Keratinocyte (primary cell): ENCODE results near the gene DNAJC11. TPM values are rescaled to one million over a fixed set of nuclear protein-coding genes. Genes with fewer than 3 reads are reported as not detected.
"Not testable (repeated sequence)": the region's sequence is repeated elsewhere in the genome, so short reads cannot be mapped to it uniquely, and the experiment has no call there.

Experiments used
- DNase-seq: peaks from one replicate; pipeline ENCODE4 v3.0.0-alpha.2; 2011; ENCODE audit warnings: low read depth, missing footprints, low spot score
- FAIRE-seq: peaks from 2 replicates; lab custom pipeline; 2011; peaks lifted over from hg19 to GRCh38; lab: Jason Lieb, UNC
- H2AFZ ChIP-seq: 2 replicates; pipeline ENCODE4 v1.6.0; 2012; ENCODE audit warnings: low read length, control low read depth, inconsistent platforms; ENCODE audit not compliant: control insufficient read depth
- H3K27ac ChIP-seq: 2 replicates; pipeline ENCODE4 v1.5.1; 2011; ENCODE audit warnings: low read length; ENCODE audit not compliant: control insufficient read depth, insufficient read depth
- H3K27me3 ChIP-seq: 3 replicates; pipeline ENCODE4 v1.6.0; 2011; ENCODE audit warnings: low read length; ENCODE audit not compliant: control insufficient read depth, insufficient read depth; ENCODE audit errors: extremely low read depth
- H3K36me3 ChIP-seq, 2 experiments: 2 replicates in 1 of 2; 3 replicates in 1 of 2; pipeline ENCODE4 v1.5.1; 2011; ENCODE audit warnings: low read length in 2 of 2, mild to moderate bottlenecking in 1 of 2; ENCODE audit not compliant: control insufficient read depth in 2 of 2, insufficient read depth in 2 of 2; ENCODE audit errors: extremely low read depth in 1 of 2
- H3K4me1 ChIP-seq: 3 replicates; pipeline ENCODE4 v1.5.1; 2011; ENCODE audit warnings: low read length; ENCODE audit not compliant: control insufficient read depth, insufficient read depth; ENCODE audit errors: extremely low read depth
- H3K4me2 ChIP-seq: 3 replicates; pipeline ENCODE4 v1.6.0; 2011; ENCODE audit warnings: low read depth, low read length; ENCODE audit not compliant: control insufficient read depth, insufficient read depth; ENCODE audit errors: extremely low read depth
- H3K4me3 ChIP-seq, 3 experiments: fragments of 200-600 bp in 1 of 3; sonication (generic) in 1 of 3; 2 replicates in 2 of 3; 3 replicates in 1 of 3; pipeline ENCODE4 v1.5.1; 2011 to 2016; ENCODE audit warnings: low read length in 3 of 3, mild to moderate bottlenecking in 3 of 3, control low read depth in 2 of 3, inconsistent platforms in 1 of 3, low read depth in 1 of 3, mixed read lengths in 1 of 3, mixed run types in 1 of 3, moderate library complexity in 1 of 3; ENCODE audit not compliant: control insufficient read depth in 2 of 3, insufficient read depth in 2 of 3; ENCODE audit errors: extremely low read depth in 1 of 3
- H3K79me2 ChIP-seq: 2 replicates; pipeline ENCODE4 v1.6.0; 2012; ENCODE audit warnings: low read length; ENCODE audit not compliant: control insufficient read depth, insufficient read depth
- H3K9ac ChIP-seq: 3 replicates; pipeline ENCODE4 v1.6.0; 2011; ENCODE audit warnings: low read length; ENCODE audit not compliant: control insufficient read depth, insufficient read depth; ENCODE audit errors: extremely low read depth
- H3K9me1 ChIP-seq: 3 replicates; pipeline ENCODE4 v1.6.0; 2011; ENCODE audit warnings: low read length; ENCODE audit not compliant: control insufficient read depth, insufficient read depth; ENCODE audit errors: extremely low read depth
- H3K9me3 ChIP-seq: 2 replicates; pipeline ENCODE4 v1.5.1; 2012; ENCODE audit warnings: low read depth, low read length; ENCODE audit not compliant: control insufficient read depth
- H4K20me1 ChIP-seq: 3 replicates; pipeline ENCODE4 v1.6.0; 2011; ENCODE audit warnings: low read length; ENCODE audit not compliant: control insufficient read depth, insufficient read depth; ENCODE audit errors: extremely low read depth
- EZH2 ChIP-seq: IDR thresholded peaks from one replicate; pipeline ENCODE4 v1.6.1; 2012; ENCODE audit warnings: inconsistent platforms, mild to moderate bottlenecking, low read length, moderate library complexity
- dilution Hi-C: fragments of 300-500 bp; cut with MboI; formaldehyde crosslinking; loops from one replicate; pipeline ENCODE4 v1.7.0; 2020; ENCODE audit warnings: low sequenced_read_pairs; ENCODE audit not compliant: extremely low pct_ligation_motif_present
- polyA plus RNA-seq, 5 experiments: library from polyadenylated mRNA; depleted of rRNA in 3 of 5; stranded (reverse) in 3 of 5; stranded (forward) in 1 of 5; unstranded in 1 of 5; fragments of >200 nt; gene quantifications; 1 replicate in 1 of 5; 2 replicates in 3 of 5; 3 replicates in 1 of 5; pipeline versions ENCODE4 v1.2.1 to v1.2.3, GENCODE V29; 2011 to 2012; ENCODE audit warnings: missing spikeins in 2 of 5, low read depth in 1 of 5, low replicate concordance in 1 of 5
- TF ChIP-seq, protein P1 (sequence below), 3 experiments: IDR thresholded peaks in 1 of 3; conservative IDR thresholded peaks in 1 of 3; optimal IDR thresholded peaks in 1 of 3; 2 replicates in 2 of 3; 3 replicates in 1 of 3; pipeline versions ENCODE3 to v1.5.1; 2011; ENCODE audit warnings: low read length in 3 of 3, mild to moderate bottlenecking in 3 of 3, moderate library complexity in 2 of 3, control low read depth in 1 of 3, inconsistent platforms in 1 of 3; ENCODE audit not compliant: insufficient read depth in 2 of 3; ENCODE audit errors: extremely low read depth in 1 of 3

DNAJC11 gene
- polyA plus RNA-seq, 1 donor (not counting 4 experiments of a cell fraction or from before 2014, with no cell fraction given) = 40.8 TPM

DNA sequence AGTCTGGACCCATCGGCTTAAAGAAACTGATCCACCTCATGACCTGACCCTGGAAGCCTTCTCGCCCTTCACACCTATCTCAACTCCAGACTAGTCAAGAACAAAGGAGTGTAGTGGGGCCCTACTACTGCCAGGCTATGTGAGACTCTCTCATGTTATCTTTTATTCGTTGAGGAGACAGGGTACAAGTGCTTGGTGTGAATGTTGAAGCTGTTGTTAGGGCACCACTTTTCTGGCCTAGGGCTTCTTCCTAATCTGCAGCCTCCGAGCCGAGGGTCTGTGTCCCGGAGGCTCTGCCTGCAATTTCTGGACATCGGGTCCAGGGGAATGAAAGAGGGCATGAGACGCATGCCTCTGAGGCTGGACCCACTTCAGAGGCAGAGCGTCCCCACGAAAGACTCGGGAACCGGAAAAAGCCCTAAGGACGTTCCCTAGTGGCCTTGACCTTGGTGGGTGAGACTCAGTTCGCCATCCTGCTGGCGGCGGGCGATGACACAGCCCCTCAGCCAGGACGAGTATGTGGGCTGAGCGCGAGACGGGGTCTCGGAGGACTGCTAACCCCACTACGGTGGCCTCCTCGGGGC is 671 bp downstream of the DNAJC11 start:
- FAIRE-seq (no peak), DNase-seq (no peak)
- H2AFZ ChIP-seq = peak overlapping the region; percentile 8
- peaks cover 0 to 2% of the 10 kb centered on the region in 2 experiments for H3K36me3 ChIP-seq
- no peaks in the 10 kb centered on the region for H3K9me1 ChIP-seq
- H3K9ac ChIP-seq = peak overlapping the region; percentile 98
- H3K27ac ChIP-seq = peak overlapping the region; percentile 85
- peaks cover 52% of the 10 kb centered on the region for H3K79me2 ChIP-seq
- H3K4me3 ChIP-seq = peak overlapping the region; percentile 76 to 98 (median 87)
- H3K9me3 ChIP-seq = no peaks in the 10 kb centered on the region
- H4K20me1 ChIP-seq = no peaks in the 10 kb centered on the region
- TF ChIP-seq, protein P1, sequence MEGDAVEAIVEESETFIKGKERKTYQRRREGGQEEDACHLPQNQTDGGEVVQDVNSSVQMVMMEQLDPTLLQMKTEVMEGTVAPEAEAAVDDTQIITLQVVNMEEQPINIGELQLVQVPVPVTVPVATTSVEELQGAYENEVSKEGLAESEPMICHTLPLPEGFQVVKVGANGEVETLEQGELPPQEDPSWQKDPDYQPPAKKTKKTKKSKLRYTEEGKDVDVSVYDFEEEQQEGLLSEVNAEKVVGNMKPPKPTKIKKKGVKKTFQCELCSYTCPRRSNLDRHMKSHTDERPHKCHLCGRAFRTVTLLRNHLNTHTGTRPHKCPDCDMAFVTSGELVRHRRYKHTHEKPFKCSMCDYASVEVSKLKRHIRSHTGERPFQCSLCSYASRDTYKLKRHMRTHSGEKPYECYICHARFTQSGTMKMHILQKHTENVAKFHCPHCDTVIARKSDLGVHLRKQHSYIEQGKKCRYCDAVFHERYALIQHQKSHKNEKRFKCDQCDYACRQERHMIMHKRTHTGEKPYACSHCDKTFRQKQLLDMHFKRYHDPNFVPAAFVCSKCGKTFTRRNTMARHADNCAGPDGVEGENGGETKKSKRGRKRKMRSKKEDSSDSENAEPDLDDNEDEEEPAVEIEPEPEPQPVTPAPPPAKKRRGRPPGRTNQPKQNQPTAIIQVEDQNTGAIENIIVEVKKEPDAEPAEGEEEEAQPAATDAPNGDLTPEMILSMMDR (optimal IDR thresholded peaks at IDR 0.05 in 1 of 3, IDR thresholded peaks at IDR 0.05 in 1 of 3, conservative IDR thresholded peaks at IDR 0.05 in 1 of 3; ENCODE audit: extremely low read depth in 1 of 3, insufficient read depth in 2 of 3, low read length in 3 of 3) = no peak
- TF ChIP-seq EZH2 = no peak
- dilution Hi-C loops = no loop called here
- peak overlapping the region; percentile 75 for H3K4me2 ChIP-seq
- H3K4me1 ChIP-seq = peaks cover 10% of the 10 kb centered on the region
- no peaks in the 10 kb centered on the region for H3K27me3 ChIP-seq

DNA sequence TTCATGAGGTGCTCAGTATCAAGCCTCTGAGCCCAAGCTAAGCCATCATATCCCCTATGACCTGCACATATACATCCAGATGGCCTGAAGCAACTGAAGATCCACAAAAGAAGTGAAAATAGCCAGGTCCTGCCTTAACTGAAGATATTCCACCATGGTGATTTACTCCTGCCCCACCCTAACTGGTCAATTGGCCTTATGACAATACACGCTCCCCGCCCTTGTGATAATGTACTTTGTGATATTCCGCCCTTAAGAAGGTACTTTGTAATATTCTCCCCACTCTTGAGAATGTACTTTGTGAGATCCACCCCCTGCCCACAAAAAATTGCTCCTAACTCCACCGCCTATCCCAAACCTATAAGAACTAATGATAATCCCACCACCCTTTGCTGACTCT is 1.7 kb downstream of the DNAJC11 start:
- not testable (repeated sequence) for H3K27ac ChIP-seq

DNA sequence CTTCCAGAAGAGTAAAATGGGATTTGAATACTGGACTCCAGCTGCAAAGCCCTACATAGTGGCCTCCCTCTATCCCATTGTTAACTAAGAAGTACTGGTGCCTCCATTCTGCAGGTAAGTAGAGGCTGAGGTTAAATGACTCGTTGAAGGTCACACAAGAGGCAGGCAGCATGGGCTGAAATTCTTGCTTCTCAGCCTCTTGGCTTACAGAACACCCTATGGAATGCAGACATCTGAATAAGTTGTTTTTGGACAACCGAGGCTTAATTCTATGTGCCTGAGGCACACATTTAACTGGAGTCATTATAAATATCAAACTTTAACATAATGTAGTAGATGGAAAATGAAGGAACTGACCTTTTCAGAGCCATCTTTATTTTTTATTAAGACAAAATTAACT is 5.7 kb downstream of the DNAJC11 start:
- DNase-seq (no peak), FAIRE-seq (no peak)
- H3K9ac ChIP-seq = no peak overlapping the region
- no peak overlapping the region for H3K4me2 ChIP-seq
- H3K36me3 ChIP-seq = peaks cover 0 to 2% of the 10 kb centered on the region in 2 experiments
- dilution Hi-C loops = no loop called here
- H3K79me2 ChIP-seq = peaks cover 65% of the 10 kb centered on the region
- H3K4me1 ChIP-seq = peaks cover 10% of the 10 kb centered on the region
- H4K20me1 ChIP-seq = no peaks in the 10 kb centered on the region
- no peak overlapping the region for H2AFZ ChIP-seq
- TF ChIP-seq EZH2 = no peak
- TF ChIP-seq, protein P1 (optimal IDR thresholded peaks at IDR 0.05 in 1 of 3, IDR thresholded peaks at IDR 0.05 in 1 of 3, conservative IDR thresholded peaks at IDR 0.05 in 1 of 3; ENCODE audit: extremely low read depth in 1 of 3, insufficient read depth in 2 of 3, low read length in 3 of 3) = no peak
- H3K27me3 ChIP-seq = no peaks in the 10 kb centered on the region
- no peaks in the 10 kb centered on the region for H3K9me1 ChIP-seq
- no peak overlapping the region for H3K4me3 ChIP-seq
- H3K27ac ChIP-seq = no peak overlapping the region
- no peaks in the 10 kb centered on the region for H3K9me3 ChIP-seq

More for the DNA sequence above, 1.7 kb downstream of the DNAJC11 start:
- dilution Hi-C loops, H3K9me3 ChIP-seq, FAIRE-seq, H3K4me1 ChIP-seq, DNase-seq, H3K4me3 ChIP-seq, H3K9me1 ChIP-seq, H3K36me3 ChIP-seq, H4K20me1 ChIP-seq, H3K27me3 ChIP-seq, H2AFZ ChIP-seq: not testable (repeated sequence)
- Histone ChIP-seq H3K4me2 (peak overlapping the region; percentile 75), H3K79me2 (peaks cover 58% of the 10 kb centered on the region), H3K9ac (peak overlapping the region; percentile 98)
